Fibroblast of lung (primary cell): ENCODE data around the gene XXYLT1. TPM values are rescaled to one million over a fixed set of nuclear protein-coding genes. Genes with fewer than 3 reads are reported as not detected.
A peak's percentile ranks its signal among the peaks of the same experiment; 100 is the strongest.

Source experiments
- DNase-seq, 2 donors: peaks; one replicate each; pipeline versions ENCODE4 v3.0.0 to v3.0.0-alpha.2; 2010; ENCODE audit warnings: low read depth in 2 of 2
- H2AFZ ChIP-seq: 2 replicates; pipeline ENCODE4 v1.5.1; 2012; ENCODE audit warnings: low read length, control low read depth, inconsistent platforms
- H3K27ac ChIP-seq: 2 replicates; pipeline ENCODE4 v1.5.1; 2011; ENCODE audit warnings: low read length, control low read depth; ENCODE audit not compliant: insufficient read depth
- H3K27me3 ChIP-seq: 2 replicates; pipeline ENCODE4 v1.5.1; 2011; ENCODE audit warnings: mild to moderate bottlenecking, low read length; ENCODE audit not compliant: control insufficient read depth, insufficient read depth
- H3K36me3 ChIP-seq: 2 replicates; pipeline ENCODE4 v1.5.1; 2011; ENCODE audit warnings: low read length; ENCODE audit not compliant: control insufficient read depth, insufficient read depth
- H3K4me1 ChIP-seq: 2 replicates; pipeline ENCODE4 v1.5.1; 2011; ENCODE audit warnings: low read length; ENCODE audit not compliant: control insufficient read depth, insufficient read depth; ENCODE audit errors: extremely low read depth
- H3K4me2 ChIP-seq: 2 replicates; pipeline ENCODE4 v1.5.1; 2011; ENCODE audit warnings: low read length, control low read depth; ENCODE audit not compliant: insufficient read depth; ENCODE audit errors: extremely low read depth
- H3K4me3 ChIP-seq, 4 experiments: fragments of 200-600 bp in 1 of 4; sonication (generic) in 1 of 4; replicated peaks in 1 of 4; 2 replicates each; pipeline ENCODE4 v1.5.1; 2011 to 2016; ENCODE audit warnings: low read length in 4 of 4, low read depth in 3 of 4, mild to moderate bottlenecking in 3 of 4, control low read depth in 2 of 4, inconsistent platforms in 1 of 4, mixed read lengths in 1 of 4; ENCODE audit not compliant: insufficient read depth in 1 of 4; ENCODE audit errors: control extremely low read depth in 1 of 4
- H3K79me2 ChIP-seq: 2 replicates; pipeline ENCODE4 v1.5.1; 2012; ENCODE audit warnings: mild to moderate bottlenecking, low read length, inconsistent platforms; ENCODE audit not compliant: control insufficient read depth, insufficient read depth
- H3K9ac ChIP-seq: 2 replicates; pipeline ENCODE4 v1.5.1; 2011; ENCODE audit warnings: mild to moderate bottlenecking, low read length, control low read depth; ENCODE audit not compliant: insufficient read depth
- H3K9me3 ChIP-seq: 2 replicates; pipeline ENCODE4 v1.5.1; 2012; ENCODE audit warnings: low read depth, low read length; ENCODE audit not compliant: control insufficient read depth, insufficient read depth
- H4K20me1 ChIP-seq: 2 replicates; pipeline ENCODE4 v1.5.1; 2011; ENCODE audit warnings: low read length; ENCODE audit not compliant: control insufficient read depth, insufficient read depth; ENCODE audit errors: extremely low read depth
- EZH2 ChIP-seq: IDR thresholded peaks from 2 replicates; pipeline ENCODE4 v1.5.1; 2012; ENCODE audit warnings: low read length, control low read depth, mild to moderate bottlenecking; ENCODE audit errors: missing control alignments
- polyA plus RNA-seq, 2 donors: library from polyadenylated mRNA; depleted of rRNA in 1 of 2; stranded (reverse) in 1 of 2; unstranded in 1 of 2; fragments of >200 nt; gene quantifications; 2 replicates each; pipeline ENCODE4 v1.2.1, GENCODE V29; 2011 to 2012; ENCODE audit warnings: missing spikeins in 1 of 2
- total RNA-seq: library from RNA; depleted of rRNA; stranded (reverse); fragments of >200 nt; gene quantifications from 2 replicates; pipeline ENCODE4 v1.2.1, GENCODE V29; 2014
- TF ChIP-seq, protein P1 (sequence below), 2 donors: IDR thresholded peaks in 1 of 2; conservative IDR thresholded peaks in 1 of 2; 1 replicate in 1 of 2; 2 replicates in 1 of 2; pipeline ENCODE4 v1.5.1; 2011 to 2012; ENCODE audit warnings: low read length in 2 of 2, control low read depth in 1 of 2, inconsistent platforms in 1 of 2, low read depth in 1 of 2, mild to moderate bottlenecking in 1 of 2

Gene XXYLT1
- total and polyA plus RNA-seq, 2 donors (not counting 1 experiment from before 2014, with no cell fraction given) = 12.4 to 18.5 TPM

DNA sequence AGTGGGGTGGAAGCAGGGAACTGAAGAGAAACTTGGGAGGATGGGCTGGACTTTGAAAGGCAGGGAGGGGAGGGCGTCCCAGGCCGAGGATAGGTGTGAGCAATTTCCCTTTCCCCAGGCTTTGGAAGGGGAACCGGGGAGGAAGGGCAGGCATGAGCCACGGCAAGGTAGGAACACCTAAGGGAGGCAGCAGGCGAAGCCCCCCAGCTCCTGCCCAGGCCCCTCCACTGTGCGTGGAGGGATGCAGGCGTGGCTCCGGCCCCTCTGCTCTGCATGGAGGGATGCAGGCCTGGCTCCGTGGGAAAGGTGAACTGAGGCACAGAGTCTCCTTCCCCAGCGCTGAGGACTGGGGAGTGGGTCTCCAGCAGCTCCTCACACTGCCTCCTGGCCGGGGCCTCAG lies 236.4 kb downstream of the XXYLT1 start:
- no peak overlapping the region for H2AFZ ChIP-seq

GRCh38 chr3:195034101-195034500 lies 236.9 kb downstream of the XXYLT1 start:
- TF ChIP-seq, protein P1, sequence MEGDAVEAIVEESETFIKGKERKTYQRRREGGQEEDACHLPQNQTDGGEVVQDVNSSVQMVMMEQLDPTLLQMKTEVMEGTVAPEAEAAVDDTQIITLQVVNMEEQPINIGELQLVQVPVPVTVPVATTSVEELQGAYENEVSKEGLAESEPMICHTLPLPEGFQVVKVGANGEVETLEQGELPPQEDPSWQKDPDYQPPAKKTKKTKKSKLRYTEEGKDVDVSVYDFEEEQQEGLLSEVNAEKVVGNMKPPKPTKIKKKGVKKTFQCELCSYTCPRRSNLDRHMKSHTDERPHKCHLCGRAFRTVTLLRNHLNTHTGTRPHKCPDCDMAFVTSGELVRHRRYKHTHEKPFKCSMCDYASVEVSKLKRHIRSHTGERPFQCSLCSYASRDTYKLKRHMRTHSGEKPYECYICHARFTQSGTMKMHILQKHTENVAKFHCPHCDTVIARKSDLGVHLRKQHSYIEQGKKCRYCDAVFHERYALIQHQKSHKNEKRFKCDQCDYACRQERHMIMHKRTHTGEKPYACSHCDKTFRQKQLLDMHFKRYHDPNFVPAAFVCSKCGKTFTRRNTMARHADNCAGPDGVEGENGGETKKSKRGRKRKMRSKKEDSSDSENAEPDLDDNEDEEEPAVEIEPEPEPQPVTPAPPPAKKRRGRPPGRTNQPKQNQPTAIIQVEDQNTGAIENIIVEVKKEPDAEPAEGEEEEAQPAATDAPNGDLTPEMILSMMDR (conservative IDR thresholded peaks at IDR 0.05 in 1 of 2, IDR thresholded peaks at IDR 0.05 in 1 of 2; ENCODE audit: low read depth in 1 of 2, low read length in 2 of 2) = no peak
- no peak for TF ChIP-seq EZH2
- H3K4me1 ChIP-seq = no peaks in the 10 kb centered on the region

More for the DNA sequence above, 236.4 kb downstream of the XXYLT1 start:
- Histone ChIP-seq H3K9me3 (no peaks in the 10 kb centered on the region), H3K27me3 (no peaks in the 10 kb centered on the region), H3K4me2 (no peak overlapping the region), H3K4me3 (no peak overlapping the region), H4K20me1 (no peaks in the 10 kb centered on the region), H3K36me3 (no peaks in the 10 kb centered on the region), H3K4me1 (no peaks in the 10 kb centered on the region), H3K27ac (no peak overlapping the region), H3K79me2 (no peaks in the 10 kb centered on the region), H3K9ac (no peak overlapping the region)
- no peak for DNase-seq
- TF ChIP-seq, protein P1 (conservative IDR thresholded peaks at IDR 0.05 in 1 of 2, IDR thresholded peaks at IDR 0.05 in 1 of 2; ENCODE audit: low read depth in 1 of 2, low read length in 2 of 2) = no peak
- TF ChIP-seq EZH2 = no peak

DNA sequence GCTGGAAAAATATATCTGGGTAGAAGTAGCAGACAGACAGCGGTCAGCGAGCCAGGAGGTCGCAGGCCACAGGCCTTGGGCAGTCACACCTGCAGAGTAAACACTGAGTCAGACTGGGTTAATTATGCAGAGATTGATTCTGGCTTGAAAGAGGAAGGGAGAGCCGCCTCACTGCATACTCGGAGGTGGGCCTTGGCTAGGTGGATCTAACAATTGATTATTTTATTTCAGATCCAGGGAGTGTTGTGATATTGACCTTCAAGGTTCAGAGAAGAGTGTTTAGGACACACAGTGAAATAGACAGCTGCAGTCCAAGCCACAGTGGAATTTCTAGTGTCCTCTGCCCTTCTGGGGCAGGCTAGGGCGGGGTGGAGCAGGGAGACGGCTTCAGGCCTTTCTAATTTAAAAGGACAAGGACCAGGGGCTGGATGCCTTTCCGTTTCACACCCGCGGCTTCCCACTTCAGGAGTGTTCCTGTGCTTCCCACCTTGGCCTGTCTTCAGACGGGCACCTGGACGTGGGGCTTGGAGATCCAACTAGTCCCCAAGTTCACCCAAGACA lies 237.3 kb downstream of the XXYLT1 start:
- H3K4me1 ChIP-seq = no peaks in the 10 kb centered on the region
- DNase-seq = peak in 1 of 2 donors; percentile 3
- H3K9me3 ChIP-seq = no peaks in the 10 kb centered on the region
- H3K9ac ChIP-seq = no peak overlapping the region
- no peak overlapping the region for H2AFZ ChIP-seq
- H3K27me3 ChIP-seq = no peaks in the 10 kb centered on the region
- H3K36me3 ChIP-seq = no peaks in the 10 kb centered on the region
- TF ChIP-seq, protein P1 (conservative IDR thresholded peaks at IDR 0.05 in 1 of 2, IDR thresholded peaks at IDR 0.05 in 1 of 2; ENCODE audit: low read depth in 1 of 2, low read length in 2 of 2) = no peak
- TF ChIP-seq EZH2 = no peak
- no peak overlapping the region for H3K27ac ChIP-seq
- H3K4me3 ChIP-seq = no peak overlapping the region
- no peak overlapping the region for H3K4me2 ChIP-seq
- H4K20me1 ChIP-seq = no peaks in the 10 kb centered on the region
- H3K79me2 ChIP-seq = no peaks in the 10 kb centered on the region

More at GRCh38 chr3:195034101-195034500, 236.9 kb downstream of the XXYLT1 start:
- Histone ChIP-seq H3K9me3 (no peaks in the 10 kb centered on the region), H3K36me3 (no peaks in the 10 kb centered on the region), H3K4me2 (no peak overlapping the region), H3K79me2 (no peaks in the 10 kb centered on the region), H3K27me3 (no peaks in the 10 kb centered on the region), H4K20me1 (no peaks in the 10 kb centered on the region), H2AFZ (no peak overlapping the region), H3K4me3 (no peak overlapping the region), H3K27ac (no peak overlapping the region), H3K9ac (no peak overlapping the region)
- DNase-seq = no peak
